ENCODE measurements around the gene ITGB1.

The ITGB1 gene

GRCh38 chr10:32954545-32955298, 3.3 kb downstream of the ITGB1 start:
- CTCF ChIA-PET, result no interaction called here
- Mint-ChIP-seq H3K36me3 (peaks cover 5% of the 10 kb centered on the region), H3K4me1 (peaks cover 49% of the 10 kb centered on the region), H3K27me3 (peaks cover 11% of the 10 kb centered on the region), H3K27ac (no peak overlapping the region), H3K4me3 (peak overlapping the region; percentile 3), H3K9me3 (no peaks in the 10 kb centered on the region)
- DNase-seq, result no peak

- H3K4me1 Mint-ChIP-seq, result peaks cover 49% of the 10 kb centered on the region
- H3K9me3 Mint-ChIP-seq, result no peaks in the 10 kb centered on the region
- H3K36me3 Mint-ChIP-seq, result peaks cover 5% of the 10 kb centered on the region
- peaks cover 9% of the 10 kb centered on the region for H3K27me3 Mint-ChIP-seq
- DNase-seq, result no peak
- H3K4me3 Mint-ChIP-seq, result no peak overlapping the region
- CTCF ChIA-PET, result no interaction called here
- no peak overlapping the region for H3K27ac Mint-ChIP-seq
These were observed 4.0 kb downstream of the ITGB1 start for GRCh38 chr10:32954080-32954479.

- no peak overlapping the region for H3K27ac Mint-ChIP-seq
- no peak overlapping the region for H3K4me3 Mint-ChIP-seq
- CTCF ChIA-PET, result interaction anchor here (0.6 kb wide), 1 partner anchor 76 kb away, joined by 3 read pairs; no protein-coding TSS in a partner anchor
- no peaks in the 10 kb centered on the region for H3K9me3 Mint-ChIP-seq
- H3K27me3 Mint-ChIP-seq, result peaks cover 3% of the 10 kb centered on the region
- H3K4me1 Mint-ChIP-seq, result peaks cover 48% of the 10 kb centered on the region
- peaks cover 3% of the 10 kb centered on the region for H3K36me3 Mint-ChIP-seq
- no peak for DNase-seq
These were observed 4.6 kb downstream of the ITGB1 start for GRCh38 chr10:32953277-32953927.

GRCh38 chr10:32952541-32953276, 5.3 kb downstream of the ITGB1 start:
- CTCF ChIA-PET, result interaction anchor here (0.6 kb wide), 1 partner anchor 77 kb away, joined by 3 read pairs; no protein-coding TSS in a partner anchor
- peaks cover 51% of the 10 kb centered on the region for H3K4me1 Mint-ChIP-seq
- no peak overlapping the region for H3K27ac Mint-ChIP-seq
- H3K9me3 Mint-ChIP-seq, result no peaks in the 10 kb centered on the region
- DNase-seq, result no peak
- peaks cover 3% of the 10 kb centered on the region for H3K36me3 Mint-ChIP-seq
- no peaks in the 10 kb centered on the region for H3K27me3 Mint-ChIP-seq
- no peak overlapping the region for H3K4me3 Mint-ChIP-seq

GRCh38 chr10:32952094-32952493, 5.9 kb downstream of the ITGB1 start:
- no peak for DNase-seq
- Mint-ChIP-seq H3K4me1 (peaks cover 51% of the 10 kb centered on the region), H3K27me3 (no peaks in the 10 kb centered on the region), H3K4me3 (no peak overlapping the region), H3K27ac (no peak overlapping the region), H3K36me3 (peaks cover 3% of the 10 kb centered on the region), H3K9me3 (no peaks in the 10 kb centered on the region)
- CTCF ChIA-PET, result no interaction called here

GRCh38 chr10:32951111-32951510, 6.9 kb downstream of the ITGB1 start:
- H3K4me1 Mint-ChIP-seq, result peaks cover 49% of the 10 kb centered on the region
- no peak for DNase-seq
- H3K4me3 Mint-ChIP-seq, result no peak overlapping the region
- no peaks in the 10 kb centered on the region for H3K27me3 Mint-ChIP-seq
- no peaks in the 10 kb centered on the region for H3K9me3 Mint-ChIP-seq
- CTCF ChIA-PET, result no interaction called here
- H3K27ac Mint-ChIP-seq, result no peak overlapping the region
- peaks cover 3% of the 10 kb centered on the region for H3K36me3 Mint-ChIP-seq

- CTCF ChIA-PET, result no interaction called here
- H3K36me3 Mint-ChIP-seq, result peaks cover 3% of the 10 kb centered on the region
- peaks cover 49% of the 10 kb centered on the region for H3K4me1 Mint-ChIP-seq
- DNase-seq, result no peak
- H3K27ac Mint-ChIP-seq, result no peak overlapping the region
- no peak overlapping the region for H3K4me3 Mint-ChIP-seq
- no peaks in the 10 kb centered on the region for H3K9me3 Mint-ChIP-seq
- no peaks in the 10 kb centered on the region for H3K27me3 Mint-ChIP-seq
These were observed 7.4 kb downstream of the ITGB1 start for GRCh38 chr10:32950591-32951108.

- no peak for DNase-seq
- Mint-ChIP-seq H3K9me3 (no peaks in the 10 kb centered on the region), H3K27ac (no peak overlapping the region), H3K27me3 (no peaks in the 10 kb centered on the region), H3K4me3 (no peak overlapping the region), H3K36me3 (peaks cover 3% of the 10 kb centered on the region), H3K4me1 (peaks cover 38% of the 10 kb centered on the region)
- CTCF ChIA-PET, result no interaction called here
These were observed 8.8 kb downstream of the ITGB1 start for GRCh38 chr10:32949221-32949678.

GRCh38 chr10:32948451-32948850, 9.6 kb downstream of the ITGB1 start:
- H3K4me1 Mint-ChIP-seq, result peaks cover 30% of the 10 kb centered on the region
- H3K27ac Mint-ChIP-seq, result no peak overlapping the region
- H3K27me3 Mint-ChIP-seq, result no peaks in the 10 kb centered on the region
- CTCF ChIA-PET, result no interaction called here
- H3K9me3 Mint-ChIP-seq, result no peaks in the 10 kb centered on the region
- H3K4me3 Mint-ChIP-seq, result no peak overlapping the region
- H3K36me3 Mint-ChIP-seq, result peaks cover 3% of the 10 kb centered on the region
- no peak for DNase-seq

- H3K9me3 Mint-ChIP-seq, result no peaks in the 10 kb centered on the region
- CTCF ChIA-PET, result no interaction called here
- H3K4me3 Mint-ChIP-seq, result no peak overlapping the region
- H3K36me3 Mint-ChIP-seq, result peaks cover 3% of the 10 kb centered on the region
- DNase-seq, result no peak
- H3K27ac Mint-ChIP-seq, result no peak overlapping the region
- no peaks in the 10 kb centered on the region for H3K27me3 Mint-ChIP-seq
- peaks cover 29% of the 10 kb centered on the region for H3K4me1 Mint-ChIP-seq
These were observed 10.4 kb downstream of the ITGB1 start for GRCh38 chr10:32947586-32947985.

GRCh38 chr10:32946108-32946507, 11.9 kb downstream of the ITGB1 start:
- peaks cover 2% of the 10 kb centered on the region for H3K36me3 Mint-ChIP-seq
- no peak overlapping the region for H3K27ac Mint-ChIP-seq
- H3K9me3 Mint-ChIP-seq, result no peaks in the 10 kb centered on the region
- peaks cover 21% of the 10 kb centered on the region for H3K4me1 Mint-ChIP-seq
- CTCF ChIA-PET, result interaction anchor here (1.0 kb wide), 1 partner anchor 63 kb away, joined by 4 read pairs; no protein-coding TSS in a partner anchor
- H3K27me3 Mint-ChIP-seq, result no peaks in the 10 kb centered on the region
- no peak overlapping the region for H3K4me3 Mint-ChIP-seq
- DNase-seq, result no peak

- no peak for DNase-seq
- no peak overlapping the region for H3K27ac Mint-ChIP-seq
- peaks cover 10% of the 10 kb centered on the region for H3K4me1 Mint-ChIP-seq
- H3K27me3 Mint-ChIP-seq, result no peaks in the 10 kb centered on the region
- H3K4me3 Mint-ChIP-seq, result no peak overlapping the region
- H3K36me3 Mint-ChIP-seq, result no peaks in the 10 kb centered on the region
- CTCF ChIA-PET, result no interaction called here
- no peaks in the 10 kb centered on the region for H3K9me3 Mint-ChIP-seq
These were observed 14.0 kb downstream of the ITGB1 start for GRCh38 chr10:32943854-32944661.

- no peak for DNase-seq
- H3K27ac Mint-ChIP-seq, result no peak overlapping the region
- no peak overlapping the region for H3K4me3 Mint-ChIP-seq
- H3K27me3 Mint-ChIP-seq, result no peaks in the 10 kb centered on the region
- H3K36me3 Mint-ChIP-seq, result no peaks in the 10 kb centered on the region
- no peaks in the 10 kb centered on the region for H3K9me3 Mint-ChIP-seq
- CTCF ChIA-PET, result no interaction called here
- peaks cover 9% of the 10 kb centered on the region for H3K4me1 Mint-ChIP-seq
These were observed 14.6 kb downstream of the ITGB1 start for GRCh38 chr10:32943395-32943794.

- no peaks in the 10 kb centered on the region for H3K27me3 Mint-ChIP-seq
- no peak overlapping the region for H3K27ac Mint-ChIP-seq
- CTCF ChIA-PET, result no interaction called here
- peaks cover 10% of the 10 kb centered on the region for H3K4me1 Mint-ChIP-seq
- DNase-seq, result no peak
- H3K4me3 Mint-ChIP-seq, result no peak overlapping the region
- no peaks in the 10 kb centered on the region for H3K9me3 Mint-ChIP-seq
- H3K36me3 Mint-ChIP-seq, result no peaks in the 10 kb centered on the region
These were observed 15.9 kb downstream of the ITGB1 start for GRCh38 chr10:32942081-32942480.
